NCI-H2171 (cell line): Measurements from ENCODE around the gene MSS51.
"Not testable (repeated sequence)": the region's sequence is repeated elsewhere in the genome, so short reads cannot be mapped to it uniquely, and the experiment has no call there.

Source experiments
- DNase-seq: peaks from one replicate; lab custom pipeline; 2025; lab: John Stamatoyannopoulos, UW

Gene MSS51

DNA sequence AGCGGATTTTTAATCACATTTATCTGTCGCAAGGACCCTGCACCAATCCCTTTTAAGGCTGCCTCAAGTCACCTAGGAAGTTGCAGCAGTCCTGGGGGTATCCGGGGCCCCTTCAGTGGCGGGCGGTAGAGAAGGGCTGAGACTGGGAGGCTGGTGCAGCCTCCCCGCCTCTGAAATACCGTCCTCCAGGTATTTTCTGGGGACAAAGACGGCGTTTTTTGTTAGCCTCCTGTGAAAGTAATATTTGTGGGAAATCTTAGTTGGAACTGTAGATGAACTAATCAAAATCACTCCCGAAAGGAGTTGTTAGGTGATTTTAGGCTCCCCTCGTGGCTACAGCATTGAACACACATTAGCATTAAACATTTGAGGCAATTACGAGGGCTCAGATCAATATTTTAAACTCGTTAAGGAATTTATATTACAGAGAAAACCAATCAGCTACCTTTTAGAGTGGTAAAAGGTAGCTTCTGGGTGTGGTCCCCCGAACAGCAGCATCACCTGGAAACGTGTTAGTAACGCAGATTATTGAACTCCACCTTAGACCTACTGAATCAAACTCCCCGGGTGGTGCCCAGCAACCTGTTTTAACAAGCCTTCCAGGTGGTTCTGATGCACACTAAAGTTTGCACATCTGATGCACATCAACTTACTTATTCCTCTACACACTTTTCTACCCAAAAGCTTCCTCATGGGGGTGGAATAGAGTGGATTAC is 19.0 kb downstream of the MSS51 start:
- no peak for DNase-seq

DNA sequence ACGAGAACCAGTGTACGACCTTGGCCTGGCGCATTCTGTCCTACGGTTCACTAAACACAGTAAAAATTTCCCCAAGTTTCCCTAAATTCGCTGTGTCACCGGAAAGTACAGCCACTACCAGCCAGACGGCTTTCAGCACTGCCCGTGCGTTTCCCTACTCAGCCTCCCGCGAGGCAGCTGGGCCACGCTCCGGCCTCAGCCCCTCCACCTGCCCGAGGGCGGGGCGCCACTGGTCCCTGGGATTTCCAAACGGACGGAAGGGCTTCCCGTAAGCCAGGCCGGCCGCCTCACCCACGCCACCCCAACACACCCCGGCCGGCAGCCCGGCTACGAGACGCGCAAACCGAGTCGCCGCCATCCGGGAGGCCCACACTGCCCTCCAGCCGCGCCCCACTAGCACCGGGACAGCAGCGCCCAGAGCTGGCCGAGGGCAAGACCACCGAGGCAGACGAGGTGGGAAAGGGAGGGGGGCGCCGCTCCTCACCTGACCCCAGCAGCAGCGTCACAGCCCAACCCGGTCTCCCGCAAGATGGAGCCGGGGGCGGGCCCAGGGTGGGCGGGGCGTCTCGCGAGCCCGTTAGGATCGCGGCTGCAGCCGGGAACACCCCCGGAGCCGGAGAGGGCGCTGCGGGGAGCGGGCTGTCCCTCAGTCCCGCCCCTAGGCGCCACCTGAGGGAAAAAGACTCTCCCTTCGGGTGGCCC is 19.7 kb downstream of the MSS51 start, which contains the start of gene ANXA7:
TSS of gene ANXA7 (minus strand) at position 531 of the 702 bp plus-strand sequence. CDS start 13,202 bp downstream, outside the sequence.
- DNase-seq = peak; percentile 83

DNA sequence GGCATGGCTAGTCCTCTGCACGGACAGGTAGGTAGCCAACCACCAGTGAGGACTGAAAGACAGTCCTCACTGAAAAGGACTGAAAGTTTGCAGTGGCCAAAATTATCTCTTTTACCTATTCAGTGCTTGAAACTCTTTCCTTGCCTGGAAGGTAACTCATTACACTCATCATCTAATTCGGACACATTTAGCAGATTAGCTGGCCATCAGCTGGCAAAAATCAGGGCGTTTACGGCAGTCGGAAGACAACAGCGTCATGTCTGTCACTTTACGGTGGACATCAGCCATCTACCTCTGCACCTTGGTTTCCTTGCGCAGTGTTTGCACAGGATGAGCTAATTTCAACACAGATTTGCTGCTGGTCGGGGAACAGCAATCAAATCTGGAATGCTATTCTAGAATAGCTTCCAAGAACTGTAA is 20.2 kb downstream of the MSS51 start:
- DNase-seq = peak; percentile 12

DNA sequence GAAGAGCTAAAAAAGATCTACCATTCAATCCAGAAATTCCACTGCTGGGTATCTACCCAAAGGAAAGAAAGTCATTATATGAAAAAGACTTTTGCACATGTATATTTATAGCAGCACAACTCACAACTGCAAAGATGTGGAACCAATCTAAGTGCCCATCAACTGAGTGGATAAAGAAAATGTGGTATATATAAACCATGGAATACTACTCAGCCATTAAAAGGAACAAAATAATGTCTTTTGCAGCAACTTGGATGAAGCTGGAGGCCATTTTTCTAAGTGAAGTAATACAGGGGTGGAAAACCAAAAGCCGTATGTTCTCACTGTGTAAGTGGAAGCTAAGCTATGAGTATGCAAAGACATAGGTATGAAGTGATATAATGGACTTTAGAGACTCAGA is 22.5 kb downstream of the MSS51 start:
- DNase-seq = no peak

DNA sequence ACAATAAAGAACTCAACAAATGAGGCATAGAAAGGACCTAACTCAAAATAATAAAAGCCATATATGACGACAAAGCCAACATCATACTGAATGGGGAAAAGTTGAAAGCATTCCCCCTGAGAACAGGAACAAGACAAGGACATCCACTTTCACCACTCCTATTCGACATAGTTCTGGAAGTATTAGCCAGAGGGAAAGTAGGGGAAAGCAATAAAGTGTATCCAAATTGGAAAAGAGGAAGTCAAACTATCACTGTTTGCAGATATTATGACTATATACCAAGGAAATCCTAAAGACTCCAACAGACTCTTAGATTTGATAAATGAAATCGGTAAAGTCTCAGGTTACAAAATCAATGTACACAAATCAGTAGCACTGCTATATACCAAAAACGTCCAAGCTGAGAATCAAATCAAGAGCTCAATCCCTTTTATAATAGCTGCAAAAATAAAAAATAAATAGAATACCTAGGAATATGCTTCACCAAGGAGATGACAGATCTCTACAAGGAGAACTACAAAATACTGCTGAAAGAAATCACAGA is 24.3 kb downstream of the MSS51 start:
- DNase-seq = no peak

DNA sequence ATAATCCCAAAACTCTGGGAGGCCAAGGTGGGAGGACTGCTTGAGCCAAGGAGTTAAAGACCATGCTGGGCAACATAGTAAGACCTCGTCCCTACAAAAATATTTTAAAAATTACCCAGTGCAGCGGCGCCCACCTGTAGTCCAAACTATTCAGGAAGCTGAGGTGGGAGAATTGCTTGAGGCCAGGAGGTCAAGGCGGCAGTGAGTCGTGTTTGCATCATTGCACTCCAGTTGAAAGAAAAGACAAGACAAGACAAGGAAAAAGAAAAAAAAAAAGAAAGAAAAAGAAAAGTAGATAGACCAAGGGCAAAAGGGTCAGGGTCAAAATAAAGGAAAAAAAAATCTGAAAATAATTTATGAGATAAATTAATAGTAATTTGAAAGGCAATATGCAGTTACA is 25.3 kb downstream of the MSS51 start:
- no peak for DNase-seq

DNA sequence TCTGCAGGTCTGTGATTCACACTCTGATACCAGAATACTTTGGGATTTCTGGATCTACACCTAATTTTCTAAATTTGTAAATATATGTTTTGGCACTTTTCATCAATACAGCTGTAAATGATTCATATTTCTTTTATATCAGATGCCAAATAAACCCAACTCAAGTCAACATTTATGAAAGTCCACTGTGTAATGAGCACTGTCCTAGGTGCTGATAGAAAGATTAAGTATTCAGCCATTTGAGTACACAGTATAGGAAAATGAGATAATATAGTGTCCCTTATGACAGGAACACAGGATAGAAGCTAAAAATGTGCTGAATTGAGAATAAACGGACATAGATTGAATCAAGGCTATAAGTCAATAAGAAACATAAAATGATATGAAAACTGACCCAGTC is 25.9 kb downstream of the MSS51 start:
- DNase-seq = no peak

DNA sequence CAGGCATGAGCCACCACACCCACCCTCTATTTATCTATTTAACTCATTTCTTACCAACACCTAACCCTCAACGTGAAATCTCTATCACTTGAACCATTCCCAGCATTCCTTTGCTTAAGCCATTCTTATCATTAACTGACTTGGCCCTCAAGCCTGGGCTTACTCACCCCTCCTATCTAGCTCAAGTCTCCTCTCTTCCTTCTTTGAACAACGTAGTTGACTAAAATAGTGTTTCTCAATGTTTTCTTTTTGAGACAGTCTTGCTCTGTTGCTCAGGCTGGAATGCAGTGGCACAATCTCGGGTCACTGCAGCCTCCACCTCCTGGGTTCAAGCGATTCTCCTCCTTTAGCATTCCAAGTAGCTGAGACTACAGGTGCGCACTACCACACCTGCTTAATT is 26.5 kb downstream of the MSS51 start:
- no peak for DNase-seq

DNA sequence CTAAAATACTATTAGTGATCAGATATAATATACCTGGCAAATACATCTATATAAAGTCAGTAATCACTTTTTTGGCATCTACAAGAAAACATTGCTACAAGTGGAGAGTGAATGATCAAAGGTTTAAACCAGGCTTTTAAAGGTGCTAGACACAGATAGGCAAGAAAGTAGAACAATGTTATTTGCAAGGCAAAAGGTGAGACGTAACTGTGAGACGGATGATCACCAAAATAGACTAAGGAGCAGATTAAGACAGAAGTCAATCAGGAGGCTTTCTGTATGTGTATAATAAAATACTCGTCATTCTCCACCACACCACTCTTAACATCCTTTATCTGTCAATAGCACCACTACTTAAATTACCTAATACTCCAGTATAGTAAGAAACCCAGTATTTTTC is 27.8 kb downstream of the MSS51 start:
- no peak for DNase-seq

DNA sequence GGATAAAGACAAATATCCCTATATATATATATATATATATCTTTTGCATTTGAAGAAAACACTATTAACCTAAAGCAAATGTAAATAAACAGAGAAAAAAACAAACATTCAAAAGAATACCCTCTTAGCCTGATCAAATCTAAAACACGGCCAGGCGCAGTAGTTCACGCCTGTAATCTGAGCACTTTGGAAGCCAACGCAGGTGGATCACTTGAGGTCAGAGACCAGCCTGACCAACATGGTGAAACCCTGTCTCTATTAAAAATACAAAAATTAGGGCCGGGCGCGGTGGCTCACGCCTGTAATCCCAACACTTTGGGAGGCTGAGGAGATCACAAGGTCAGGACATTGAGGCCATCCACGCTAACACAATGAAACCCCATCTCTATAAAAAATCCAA is 28.7 kb downstream of the MSS51 start:
- DNase-seq = no peak

DNA sequence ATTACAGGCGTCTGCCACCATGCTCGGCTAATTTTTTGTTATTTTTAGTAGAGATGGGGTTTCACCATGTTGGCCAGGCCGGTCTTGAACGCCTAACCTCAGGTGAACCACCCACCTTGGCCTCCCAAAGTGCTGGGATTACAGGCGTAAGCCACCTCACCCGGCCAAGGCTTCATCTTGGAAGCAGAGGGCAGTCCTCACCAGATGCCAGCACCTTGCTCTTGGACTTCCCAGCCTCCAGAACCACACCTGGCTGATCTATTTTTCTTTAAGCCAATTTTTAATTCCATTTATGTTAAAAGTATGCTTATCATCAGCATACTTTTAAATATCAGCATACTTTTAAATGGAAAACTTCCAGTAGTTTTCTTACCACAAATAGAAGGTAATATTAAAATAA is 31.7 kb downstream of the MSS51 start:
- no peak for DNase-seq

DNA sequence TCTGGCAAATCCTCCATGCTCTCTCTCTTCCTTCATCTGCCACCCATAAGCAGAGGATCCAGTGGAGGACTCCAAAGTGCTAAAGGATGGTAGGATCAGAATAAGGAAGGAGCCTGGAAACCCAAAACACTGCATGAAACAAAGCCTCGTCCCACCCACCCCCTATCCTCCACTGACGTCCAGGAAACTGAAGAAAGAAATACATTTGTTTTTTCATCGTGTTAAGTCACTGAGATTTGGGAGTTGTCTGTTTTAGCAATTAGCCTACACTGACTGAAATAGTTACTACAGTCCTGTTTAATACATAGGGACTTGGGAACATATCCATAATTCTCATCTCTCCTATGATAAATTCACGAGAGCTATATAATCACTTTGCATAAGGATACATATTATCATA is 34.3 kb downstream of the MSS51 start:
- no peak for DNase-seq

DNA sequence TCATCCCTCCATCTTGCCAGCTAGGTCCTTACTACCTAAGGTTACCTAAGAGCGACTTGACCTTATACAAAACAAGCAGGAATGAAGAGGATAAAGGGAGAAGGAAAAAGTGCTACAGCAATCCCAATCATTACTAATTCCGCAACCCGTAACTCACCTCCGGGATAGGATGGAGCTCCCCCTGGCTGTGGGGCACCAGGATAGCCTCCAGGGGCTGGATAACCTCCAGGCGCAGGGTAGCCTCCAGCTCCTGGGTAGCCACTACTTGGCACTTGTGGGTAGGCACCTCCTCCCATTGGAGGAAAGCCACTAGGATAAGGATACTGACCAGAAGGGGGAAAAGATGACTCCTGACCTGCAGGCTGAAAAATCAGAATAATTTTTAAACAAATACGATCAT is 35.3 kb downstream of the MSS51 start:
- no peak for DNase-seq

DNA sequence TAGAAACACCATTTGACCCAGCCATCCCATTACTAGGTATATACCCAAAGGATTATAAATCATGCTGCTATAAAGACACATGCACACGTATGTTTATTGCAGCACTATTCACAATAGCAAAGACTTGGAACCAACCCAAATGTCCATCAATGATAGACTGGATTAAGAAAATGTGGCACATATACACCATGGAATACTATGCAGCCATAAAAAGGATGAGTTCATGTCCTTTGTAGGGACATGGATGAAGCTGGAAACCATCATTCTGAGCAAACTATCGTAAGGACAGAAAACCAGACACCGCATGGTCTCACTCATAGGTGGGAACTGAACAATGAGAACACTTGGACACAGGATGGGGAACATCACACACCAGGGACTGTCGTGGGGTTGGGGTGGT is 39.0 kb downstream of the MSS51 start:
- not testable (repeated sequence) for DNase-seq

DNA sequence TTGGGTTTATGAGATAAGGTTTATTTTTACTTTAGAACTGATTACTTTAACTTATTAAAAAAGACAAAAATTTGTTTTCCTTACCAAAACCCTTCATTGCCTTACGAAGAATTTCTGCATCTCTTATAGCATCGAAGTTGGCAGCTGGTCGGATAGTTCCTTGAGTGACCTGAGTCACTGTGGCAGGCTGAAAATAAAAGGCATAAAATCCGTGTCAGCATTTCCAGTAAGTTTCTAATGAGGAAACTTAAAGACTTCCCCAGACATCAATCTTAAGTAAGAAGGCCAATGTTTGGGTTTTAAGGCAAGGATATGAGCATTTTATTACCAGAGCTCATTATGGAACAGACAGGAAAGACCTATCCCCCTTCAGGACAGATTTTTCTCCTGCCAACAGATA is 45.1 kb downstream of the MSS51 start:
- DNase-seq = no peak

DNA sequence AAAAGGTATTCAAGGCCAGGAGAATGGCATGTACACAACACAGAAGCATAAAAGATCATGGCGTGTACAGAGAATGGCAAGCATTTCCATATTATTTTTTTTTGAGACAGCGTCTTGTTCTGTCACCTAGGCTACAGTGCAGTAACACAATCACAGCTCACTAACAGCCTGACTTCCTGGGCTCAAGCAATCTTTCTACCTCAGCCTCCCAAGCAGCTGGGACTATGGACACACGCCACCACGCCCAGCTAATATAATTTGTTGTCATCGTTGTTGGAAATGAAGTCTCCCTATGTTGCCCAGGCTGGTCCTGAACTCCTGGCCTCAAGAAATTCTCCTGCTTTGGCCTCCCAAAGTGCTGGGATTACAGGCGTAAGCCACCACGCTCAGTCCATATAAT is 46.8 kb downstream of the MSS51 start:
- DNase-seq = no peak

DNA sequence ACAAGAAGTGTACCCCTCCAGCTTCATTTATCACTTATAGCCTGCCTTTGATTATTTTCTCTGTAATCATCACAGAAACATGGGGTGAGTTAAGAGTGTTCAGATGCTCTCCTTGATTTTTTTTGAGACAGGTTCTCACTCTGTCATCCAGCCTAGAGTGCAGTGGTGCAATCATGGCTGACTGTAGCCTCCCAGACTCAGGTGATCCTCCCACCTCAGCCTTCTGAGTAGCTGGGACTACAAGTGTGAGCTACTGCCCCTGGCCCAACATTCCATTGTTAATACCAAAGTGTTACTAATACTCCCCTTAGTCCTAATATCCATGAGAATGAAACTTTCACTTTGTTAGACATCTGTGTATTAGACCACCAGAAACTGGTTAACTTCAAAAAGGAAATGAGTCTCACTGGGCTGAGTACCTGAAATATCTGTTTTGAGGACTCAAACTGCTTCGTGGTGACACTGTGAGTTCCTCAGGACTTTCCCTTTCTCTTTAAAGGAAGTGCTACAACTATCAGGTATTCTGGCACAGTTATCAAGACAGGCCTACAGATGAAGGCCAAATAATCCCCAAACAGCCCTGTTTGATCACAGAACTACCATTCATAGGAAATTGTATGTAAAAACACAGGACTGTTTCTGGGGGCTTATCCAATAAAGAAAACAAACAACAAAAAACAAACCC is 54.2 kb downstream of the MSS51 start:
- no peak for DNase-seq

DNA sequence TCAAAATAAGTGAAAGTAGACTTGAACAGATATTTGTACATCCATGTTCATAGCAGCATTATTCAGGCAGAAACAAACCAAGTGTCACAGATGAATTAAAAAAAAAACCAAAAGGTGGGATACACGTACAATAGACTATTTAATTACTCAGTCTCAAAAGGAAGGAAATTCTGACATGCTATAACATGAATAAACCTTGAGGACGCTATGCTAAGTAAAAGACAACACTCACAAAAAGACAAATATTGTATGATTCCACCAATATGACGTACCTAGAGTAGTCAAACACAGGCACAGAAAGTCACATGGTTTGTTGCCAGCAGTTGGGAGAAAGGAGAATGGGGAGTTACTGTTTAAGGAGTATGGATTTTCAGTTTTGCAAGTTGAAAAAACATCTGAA is 56.7 kb downstream of the MSS51 start:
- DNase-seq = no peak
